ENCODE data around the gene RAP1GAP. TPM values are rescaled to one million over a fixed set of nuclear protein-coding genes. Genes with fewer than 3 reads are reported as not detected.

RAP1GAP gene
- total RNA-seq, 1 donor from 2014 or later: 2.6 TPM

- no peaks in the 10 kb centered on the region for H3K36me3 Mint-ChIP-seq
- no peak for DNase-seq (ENCODE audit: low spot score)
- no peak overlapping the region for H3K4me3 ChIP-seq
- peaks cover 39% of the 10 kb centered on the region for H3K27me3 ChIP-seq
- H3K9me3 Mint-ChIP-seq: no peaks in the 10 kb centered on the region
- H3K4me2 ChIP-seq: no peak overlapping the region
- peaks cover 23% of the 10 kb centered on the region for H3F3A ChIP-seq (ENCODE audit: low read depth)
- no peak for TF ChIP-seq EZH2 (IDR thresholded peaks at IDR 0.05)
- no peak for TF ChIP-seq EZH2phosphoT487 (IDR thresholded peaks at IDR 0.05)
- TF ChIP-seq, protein P1, sequence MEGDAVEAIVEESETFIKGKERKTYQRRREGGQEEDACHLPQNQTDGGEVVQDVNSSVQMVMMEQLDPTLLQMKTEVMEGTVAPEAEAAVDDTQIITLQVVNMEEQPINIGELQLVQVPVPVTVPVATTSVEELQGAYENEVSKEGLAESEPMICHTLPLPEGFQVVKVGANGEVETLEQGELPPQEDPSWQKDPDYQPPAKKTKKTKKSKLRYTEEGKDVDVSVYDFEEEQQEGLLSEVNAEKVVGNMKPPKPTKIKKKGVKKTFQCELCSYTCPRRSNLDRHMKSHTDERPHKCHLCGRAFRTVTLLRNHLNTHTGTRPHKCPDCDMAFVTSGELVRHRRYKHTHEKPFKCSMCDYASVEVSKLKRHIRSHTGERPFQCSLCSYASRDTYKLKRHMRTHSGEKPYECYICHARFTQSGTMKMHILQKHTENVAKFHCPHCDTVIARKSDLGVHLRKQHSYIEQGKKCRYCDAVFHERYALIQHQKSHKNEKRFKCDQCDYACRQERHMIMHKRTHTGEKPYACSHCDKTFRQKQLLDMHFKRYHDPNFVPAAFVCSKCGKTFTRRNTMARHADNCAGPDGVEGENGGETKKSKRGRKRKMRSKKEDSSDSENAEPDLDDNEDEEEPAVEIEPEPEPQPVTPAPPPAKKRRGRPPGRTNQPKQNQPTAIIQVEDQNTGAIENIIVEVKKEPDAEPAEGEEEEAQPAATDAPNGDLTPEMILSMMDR (IDR thresholded peaks at IDR 0.05): no peak
- H4K20me1 ChIP-seq (ENCODE audit: low read depth): peaks cover 17% of the 10 kb centered on the region
- H3K27me3 Mint-ChIP-seq (ENCODE audit: insufficient read depth, low read depth): peaks cover 32% of the 10 kb centered on the region
- no peaks in the 10 kb centered on the region for H3K79me2 ChIP-seq (ENCODE audit: low read depth)
- no peak overlapping the region for H2AFZ ChIP-seq (replicated peaks)
- H3K4me3 Mint-ChIP-seq: no peak overlapping the region
- peaks cover 14% of the 10 kb centered on the region for H3K4me1 ChIP-seq
- H3K27ac Mint-ChIP-seq: no peak overlapping the region
- H3K4me1 Mint-ChIP-seq: peaks cover 15% of the 10 kb centered on the region
- no peak overlapping the region for H3K27ac ChIP-seq
- H3K9ac ChIP-seq: no peak overlapping the region
- H3K36me3 ChIP-seq: no peaks in the 10 kb centered on the region
- no peaks in the 10 kb centered on the region for H3K9me3 ChIP-seq (ENCODE audit: low read depth)
Observed at GRCh38 chr1:21648791-21649190, 20.4 kb downstream of the RAP1GAP start.

DNA sequence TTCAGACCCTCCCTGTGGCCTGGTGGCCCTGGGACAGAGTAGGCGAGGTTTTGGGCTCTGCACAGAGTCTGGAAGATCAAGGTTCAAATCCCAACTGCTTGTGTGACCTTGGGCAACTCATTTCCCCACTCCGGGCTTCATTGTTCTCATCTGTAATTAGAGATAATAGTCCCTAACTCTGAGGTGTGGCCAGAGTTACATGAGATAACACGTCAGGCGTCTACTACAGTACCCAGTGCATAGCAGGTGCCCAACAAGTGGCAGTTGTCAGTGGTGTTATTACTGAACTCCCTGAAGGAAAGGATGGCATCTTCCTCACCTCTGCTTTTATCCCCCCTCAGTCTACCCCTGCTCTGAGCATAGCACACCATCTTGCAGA, 20.8 kb downstream of the RAP1GAP start:
- H3K9me3 ChIP-seq (ENCODE audit: low read depth): no peaks in the 10 kb centered on the region
- H3K4me3 Mint-ChIP-seq: no peak overlapping the region
- no peak overlapping the region for H2AFZ ChIP-seq (replicated peaks)
- peaks cover 17% of the 10 kb centered on the region for H4K20me1 ChIP-seq (ENCODE audit: low read depth)
- H3K4me3 ChIP-seq: no peak overlapping the region
- peaks cover 15% of the 10 kb centered on the region for H3K4me1 Mint-ChIP-seq
- no peaks in the 10 kb centered on the region for H3K9me3 Mint-ChIP-seq
- no peak for DNase-seq (ENCODE audit: low spot score)
- H3K9ac ChIP-seq: no peak overlapping the region
- peaks cover 35% of the 10 kb centered on the region for H3K27me3 Mint-ChIP-seq (ENCODE audit: insufficient read depth, low read depth)
- no peaks in the 10 kb centered on the region for H3K36me3 Mint-ChIP-seq
- H3F3A ChIP-seq (ENCODE audit: low read depth): peaks cover 23% of the 10 kb centered on the region
- H3K4me2 ChIP-seq: no peak overlapping the region
- H3K27ac ChIP-seq: no peak overlapping the region
- H3K36me3 ChIP-seq: no peaks in the 10 kb centered on the region
- no peak for TF ChIP-seq EZH2phosphoT487 (IDR thresholded peaks at IDR 0.05)
- TF ChIP-seq, protein P1 (IDR thresholded peaks at IDR 0.05): no peak
- TF ChIP-seq EZH2 (IDR thresholded peaks at IDR 0.05): no peak
- H3K4me1 ChIP-seq: peaks cover 14% of the 10 kb centered on the region
- H3K27me3 ChIP-seq: peaks cover 39% of the 10 kb centered on the region
- H3K27ac Mint-ChIP-seq: no peak overlapping the region
- H3K79me2 ChIP-seq (ENCODE audit: low read depth): no peaks in the 10 kb centered on the region

DNA sequence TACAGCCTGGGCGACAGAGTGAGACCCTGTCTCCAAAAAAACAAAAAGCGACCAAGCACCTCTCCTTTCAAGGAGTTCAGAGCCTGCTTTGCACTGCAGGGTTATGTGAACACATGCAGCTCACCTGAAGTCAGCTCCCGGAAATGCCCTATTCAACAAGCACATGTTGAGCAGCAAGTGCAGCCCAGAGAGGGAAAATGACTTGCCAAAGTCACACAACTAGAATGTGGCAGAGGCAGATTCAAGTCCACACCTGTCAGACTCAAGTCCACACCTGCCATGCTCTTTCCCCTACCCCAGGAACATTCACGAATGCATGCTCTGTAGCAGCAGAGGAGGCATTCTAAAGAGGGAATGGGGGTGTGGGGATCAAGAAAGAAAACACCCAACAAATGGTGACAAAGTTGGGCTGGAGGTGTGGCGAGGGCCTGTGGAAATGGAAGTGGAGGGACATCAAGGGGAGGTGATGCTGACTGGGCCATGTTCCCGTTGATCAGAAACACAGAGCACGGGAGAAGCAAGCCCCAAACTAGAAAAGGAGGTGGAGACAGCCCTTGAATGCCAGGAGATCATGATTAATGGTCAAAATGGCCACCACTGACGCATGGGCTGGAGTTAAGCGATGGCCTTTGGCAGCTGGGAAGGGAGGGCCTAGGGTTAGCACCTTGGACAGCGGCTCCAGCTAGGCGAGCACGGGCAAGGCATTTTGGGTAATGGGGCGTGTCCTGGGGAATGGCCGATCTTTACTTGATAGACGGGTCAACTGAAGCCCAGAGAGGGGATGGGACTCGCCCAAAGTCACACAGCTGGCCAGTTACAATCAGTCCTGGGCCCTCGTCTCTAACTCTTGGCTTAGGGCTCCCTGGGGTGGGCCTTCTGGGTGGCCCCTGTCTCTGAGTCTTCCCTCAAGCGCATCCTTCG, 21.5 kb downstream of the RAP1GAP start:
- DNase-seq (ENCODE audit: low spot score): peak; percentile 93
- peaks cover 15% of the 10 kb centered on the region for H4K20me1 ChIP-seq (ENCODE audit: low read depth)
- H3K36me3 Mint-ChIP-seq: no peaks in the 10 kb centered on the region
- peaks cover 14% of the 10 kb centered on the region for H3K4me1 ChIP-seq
- no peak overlapping the region for H3K27ac ChIP-seq
- H3F3A ChIP-seq (ENCODE audit: low read depth): peaks cover 18% of the 10 kb centered on the region
- peak overlapping the region; percentile 30 for H3K4me3 Mint-ChIP-seq
- TF ChIP-seq, protein P1 (IDR thresholded peaks at IDR 0.05): no peak
- TF ChIP-seq EZH2phosphoT487 (IDR thresholded peaks at IDR 0.05) (no peak), EZH2 (IDR thresholded peaks at IDR 0.05) (no peak)
- H3K27ac Mint-ChIP-seq: no peak overlapping the region
- H3K9me3 Mint-ChIP-seq: no peaks in the 10 kb centered on the region
- no peaks in the 10 kb centered on the region for H3K9me3 ChIP-seq (ENCODE audit: low read depth)
- H3K27me3 ChIP-seq: peaks cover 33% of the 10 kb centered on the region
- no peak overlapping the region for H3K4me2 ChIP-seq
- no peak overlapping the region for H2AFZ ChIP-seq (replicated peaks)
- peaks cover 15% of the 10 kb centered on the region for H3K4me1 Mint-ChIP-seq
- H3K4me3 ChIP-seq: no peak overlapping the region
- no peaks in the 10 kb centered on the region for H3K79me2 ChIP-seq (ENCODE audit: low read depth)
- peaks cover 31% of the 10 kb centered on the region for H3K27me3 Mint-ChIP-seq (ENCODE audit: insufficient read depth, low read depth)
- no peaks in the 10 kb centered on the region for H3K36me3 ChIP-seq
- no peak overlapping the region for H3K9ac ChIP-seq
